Esophagus squamous epithelium (tissue), 5 donors: ENCODE results near the gene SNAPC2. TPM values are rescaled to one million over a fixed set of nuclear protein-coding genes. Genes with fewer than 3 reads are reported as not detected.
"Not testable (repeated sequence)": the region's sequence is repeated elsewhere in the genome, so short reads cannot be mapped to it uniquely, and the experiment has no call there.

Source experiments
- DNase-seq: peaks from one replicate; lab custom pipeline; 2025; lab: John Stamatoyannopoulos, UW
- H3K27ac ChIP-seq, 4 donors: fragments of 200-600 bp; sonication (generic); one replicate each; pipeline ENCODE4 v1.5.1; 2016 to 2019; ENCODE audit warnings: mild to moderate bottlenecking in 1 of 4
- H3K27me3 ChIP-seq, 4 donors: fragments of 200-600 bp; sonication (generic); 1 replicate in 3 of 4; 2 replicates in 1 of 4; pipeline versions ENCODE4 v1.5.1 to v1.6.0; 2017 to 2021; ENCODE audit warnings: antibody characterized with exemption in 1 of 4
- H3K36me3 ChIP-seq, 3 donors: fragments of 200-600 bp; sonication (generic); one replicate each; pipeline ENCODE4 v1.5.1; 2016 to 2019
- H3K4me1 ChIP-seq, 3 donors: fragments of 200-600 bp; sonication (generic); one replicate each; pipeline ENCODE4 v1.5.1; 2017 to 2019
- H3K4me3 ChIP-seq, 4 donors: fragments of 200-600 bp; sonication (generic); 1 replicate in 3 of 4; 2 replicates in 1 of 4; pipeline ENCODE4 v1.5.1; 2016 to 2019; ENCODE audit warnings: mild to moderate bottlenecking in 2 of 4, moderate library complexity in 1 of 4
- H3K9me3 ChIP-seq, 3 donors: fragments of 200-600 bp; sonication (generic); one replicate each; pipeline ENCODE4 v1.5.1; 2016 to 2019
- CTCF ChIP-seq, 6 experiments: fragments of 450-650 bp in 4 of 6; fragments of 200-600 bp in 2 of 6; sonication (generic) in 2 of 6; IDR thresholded peaks; one replicate each; pipeline ENCODE4 v1.5.1; 2016 to 2019; ENCODE audit warnings: antibody characterized with exemption in 6 of 6, mild to moderate bottlenecking in 4 of 6, moderate library complexity in 4 of 6
- POLR2A ChIP-seq, 4 donors: fragments of 450-650 bp; IDR thresholded peaks; one replicate each; pipeline ENCODE4 v1.6.1; 2017; ENCODE audit warnings: antibody characterized with exemption in 4 of 4, mild to moderate bottlenecking in 4 of 4, moderate library complexity in 3 of 4
- WGBS, 2 donors: methylation state at CpG; one replicate each; pipeline ENCODE4 v1.1.5; 2018; 5-methylcytosine and 5-hydroxymethylcytosine counted together
- intact Hi-C: fragments of 100-400 bp; cut with DNase I; formaldehyde crosslinking; loops from one replicate; pipeline ENCODE4 v1.15.0; 2022
- total RNA-seq, 4 donors: library from RNA; depleted of rRNA; stranded (reverse); fragments of >200 nt; gene quantifications; one replicate each; pipeline ENCODE4 v1.1.0, GENCODE V29; 2016
- donor health status: DM: yes; HTN: yes; CAD: no.

SNAPC2 gene
- total RNA-seq, 4 donors from 2014 or later, result 6.2 to 10.9 (median 6.4) TPM

DNA sequence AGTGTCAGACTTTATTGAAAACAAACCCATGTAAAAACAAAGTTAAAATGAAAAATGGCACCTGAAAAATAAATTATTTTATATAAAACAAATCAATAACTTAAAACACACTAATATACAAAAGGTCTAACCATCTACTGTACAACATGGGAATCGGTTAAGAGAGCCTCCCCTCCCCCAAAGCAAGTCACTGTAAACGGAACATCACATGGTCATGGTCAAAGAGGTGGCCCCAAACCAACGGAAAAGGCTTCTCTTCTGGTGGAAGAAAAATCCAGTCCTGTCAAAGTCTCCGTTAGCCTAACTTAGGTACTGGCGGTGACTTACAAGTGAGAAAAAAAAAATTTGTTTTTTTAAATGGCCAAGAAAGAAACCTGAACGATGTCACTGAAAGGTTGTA lies 39.1 kb downstream of the SNAPC2 start:
- Histone ChIP-seq H3K27ac (no peak overlapping the region), H3K36me3 (peaks cover 0 to 66% (median 5%) of the 10 kb centered on the region in 3 donors), H3K4me3 (no peak overlapping the region), H3K27me3 (no peaks in the 10 kb centered on the region), H3K9me3 (no peaks in the 10 kb centered on the region), H3K4me1 (no peaks in the 10 kb centered on the region)
- WGBS, 2 donors, result 64 to 65% methylated on average over 6 of the region's 6 CpGs
- TF ChIP-seq POLR2A (IDR thresholded peaks at IDR 0.05) (no peak), CTCF (IDR thresholded peaks at IDR 0.05) (no peak)
- no peak for DNase-seq
- intact Hi-C loops, result no loop called here

GRCh38 chr19:7961082-7961481 lies 40.9 kb downstream of the SNAPC2 start:
- H3K27ac ChIP-seq, DNase-seq, H3K27me3 ChIP-seq, H3K4me3 ChIP-seq, H3K4me1 ChIP-seq, intact Hi-C loops, H3K9me3 ChIP-seq: not testable (repeated sequence)
- peaks cover 5 to 85% (median 9%) of the 10 kb centered on the region in 3 donors for H3K36me3 ChIP-seq
- WGBS, 2 donors, result 85 to 92% methylated on average over 4 of the region's 4 CpGs

DNA sequence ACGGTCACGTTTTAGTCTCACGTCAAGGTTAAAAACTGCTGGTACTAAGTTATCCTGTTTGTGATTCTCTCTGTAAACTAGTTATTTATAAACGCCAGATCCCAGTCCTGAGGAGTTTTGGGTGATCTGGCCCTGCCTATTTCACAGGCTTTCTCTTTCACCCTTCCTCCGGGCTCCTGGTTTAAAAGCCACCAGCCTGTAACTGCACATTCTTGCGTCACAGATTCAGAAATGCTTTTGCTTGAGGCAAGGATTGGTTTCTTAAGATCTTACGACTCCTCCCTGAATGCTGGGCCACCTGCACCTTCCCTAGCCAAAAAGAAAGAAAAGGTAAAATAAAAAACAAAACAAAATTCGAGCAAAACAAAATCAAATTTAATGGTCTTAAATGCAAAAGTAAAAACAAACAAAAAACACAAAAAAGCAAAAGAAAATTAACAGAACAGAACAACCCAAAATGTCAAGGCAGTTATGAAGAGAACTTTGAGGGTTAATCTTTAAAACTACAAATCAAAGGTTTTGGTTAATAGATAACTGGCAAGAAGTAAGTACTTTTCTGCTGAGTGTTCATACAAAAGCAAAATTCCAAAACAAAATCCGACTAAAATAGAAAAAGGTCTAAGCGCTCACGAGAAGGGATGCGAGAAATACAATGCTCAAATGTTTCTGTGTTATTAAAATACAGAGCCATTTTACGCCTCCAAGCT lies 41.9 kb downstream of the SNAPC2 start:
- H3K4me1 ChIP-seq, result no peaks in the 10 kb centered on the region
- peaks cover 10 to 95% (median 16%) of the 10 kb centered on the region in 3 donors for H3K36me3 ChIP-seq
- H3K9me3 ChIP-seq, result no peaks in the 10 kb centered on the region
- no peaks in the 10 kb centered on the region for H3K27me3 ChIP-seq
- 74 to 81% methylated on average over 13 of the region's 13 CpGs for WGBS, 2 donors
- H3K27ac ChIP-seq, result no peak overlapping the region
- DNase-seq, result no peak
- TF ChIP-seq CTCF (IDR thresholded peaks at IDR 0.05) (no peak), POLR2A (IDR thresholded peaks at IDR 0.05) (no peak)
- H3K4me3 ChIP-seq, result no peak overlapping the region
- intact Hi-C loops, result no loop called here

- no peaks in the 10 kb centered on the region for H3K27me3 ChIP-seq
Measured at GRCh38 chr19:7962644-7963268, 42.6 kb downstream of the SNAPC2 start.

DNA sequence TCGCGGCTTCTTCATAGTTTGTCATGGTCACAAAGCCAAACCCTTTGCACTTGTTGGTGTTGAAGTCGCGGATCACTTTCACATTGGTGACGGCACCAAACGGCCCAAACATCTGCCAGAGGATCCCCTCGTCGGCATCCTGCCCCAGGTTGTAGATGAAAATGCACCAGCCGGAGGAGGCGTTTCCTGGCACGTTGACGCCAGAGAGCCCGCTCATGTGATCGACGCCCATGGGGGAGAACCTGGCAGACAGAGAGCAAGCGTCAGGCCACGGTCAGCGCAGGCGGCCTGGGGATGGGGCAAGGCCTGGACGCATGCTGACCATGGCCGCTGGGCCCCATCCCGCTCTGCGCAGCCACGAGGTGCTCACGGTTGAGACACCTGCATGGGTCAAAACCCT lies 43.4 kb downstream of the SNAPC2 start:
- no peaks in the 10 kb centered on the region for H3K27me3 ChIP-seq
- intact Hi-C loops, result no loop called here
- DNase-seq, result no peak

More at GRCh38 chr19:7962644-7963268, 42.6 kb downstream of the SNAPC2 start:
- intact Hi-C loops, result no loop called here
- Histone ChIP-seq H3K4me1 (no peaks in the 10 kb centered on the region), H3K27ac (no peak overlapping the region), H3K36me3 (peaks cover 16 to 97% (median 20%) of the 10 kb centered on the region in 3 donors), H3K9me3 (no peaks in the 10 kb centered on the region), H3K4me3 (no peak overlapping the region)
- WGBS, 2 donors, result 81 to 85% methylated on average over 12 to 13 of the region's 22 CpGs
- TF ChIP-seq POLR2A (IDR thresholded peaks at IDR 0.05), result no peak
- TF ChIP-seq CTCF (IDR thresholded peaks at IDR 0.05), result no peak
- DNase-seq, result no peak

More for the DNA sequence above, 43.4 kb downstream of the SNAPC2 start:
- Histone ChIP-seq H3K4me3 (no peak overlapping the region), H3K9me3 (no peaks in the 10 kb centered on the region), H3K27ac (no peak overlapping the region), H3K36me3 (peaks cover 16 to 97% (median 20%) of the 10 kb centered on the region in 3 donors), H3K4me1 (no peaks in the 10 kb centered on the region)
- WGBS, 2 donors, result 94 to 99% methylated on average over 4 to 14 of the region's 25 CpGs
- no peak for TF ChIP-seq POLR2A (IDR thresholded peaks at IDR 0.05)
- no peak for TF ChIP-seq CTCF (IDR thresholded peaks at IDR 0.05)
